NCI-H187 (cell line): ENCODE measurements around the gene PGAP2.
"Not testable (repeated sequence)": the region's sequence is repeated elsewhere in the genome, so short reads cannot be mapped to it uniquely, and the experiment has no call there.

Experiments
- DNase-seq, 2 experiments: peaks; one replicate each; lab custom pipeline; 2025; lab: John Stamatoyannopoulos, UW

Gene PGAP2

DNA sequence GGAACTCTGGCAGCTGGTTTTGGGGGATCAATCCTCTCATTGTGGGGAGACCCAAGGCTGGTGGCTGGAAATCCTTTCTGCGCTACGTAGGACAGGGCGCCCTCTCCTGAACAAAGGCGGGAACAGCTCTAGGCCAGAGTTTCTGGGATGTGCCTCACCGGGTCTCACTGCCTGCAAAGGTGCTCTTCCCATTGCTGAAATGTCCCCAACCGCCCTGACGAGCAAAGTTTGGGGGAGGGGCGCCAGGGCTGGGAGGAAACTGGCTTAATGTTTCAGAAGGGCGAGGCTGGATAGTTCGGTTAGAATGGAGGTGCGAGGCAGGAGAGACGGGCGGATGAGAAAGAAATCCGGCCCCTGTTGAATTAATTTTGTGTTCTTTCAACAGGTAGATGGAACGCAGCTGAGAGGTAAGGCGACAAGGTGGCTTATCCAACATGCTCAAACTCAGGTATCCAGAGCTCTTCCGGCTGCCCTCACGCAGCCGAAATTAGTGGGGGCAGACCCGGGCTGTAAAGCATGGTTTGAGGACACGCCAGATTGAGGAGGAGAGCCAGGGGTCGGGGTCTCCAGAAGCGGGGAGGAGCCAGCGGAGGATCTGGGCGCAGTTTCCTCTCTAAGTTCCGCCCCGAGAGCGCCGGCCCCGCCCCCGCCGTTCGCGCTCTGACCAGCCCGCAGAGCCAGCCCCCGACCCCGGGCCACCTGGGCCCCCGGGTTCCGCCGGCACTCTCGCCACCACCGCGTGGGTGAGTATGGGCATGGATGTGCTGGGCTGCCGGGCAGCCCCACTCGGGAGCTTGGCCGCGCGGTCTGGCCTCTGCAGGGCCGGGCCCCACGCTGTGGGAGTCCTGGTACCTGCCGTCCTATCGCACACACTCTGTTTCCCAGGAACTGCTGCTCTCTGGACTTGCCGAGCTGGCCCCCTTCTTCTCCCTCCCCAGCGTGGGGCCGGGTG, at the start of gene PGAP2:
Gene PGAP2, plus strand, starts transcription at position 652 of the 952 bp plus-strand sequence. CDS start 2,700 bp downstream, outside the sequence.
- peak; percentile 51 to 70 for DNase-seq

DNA sequence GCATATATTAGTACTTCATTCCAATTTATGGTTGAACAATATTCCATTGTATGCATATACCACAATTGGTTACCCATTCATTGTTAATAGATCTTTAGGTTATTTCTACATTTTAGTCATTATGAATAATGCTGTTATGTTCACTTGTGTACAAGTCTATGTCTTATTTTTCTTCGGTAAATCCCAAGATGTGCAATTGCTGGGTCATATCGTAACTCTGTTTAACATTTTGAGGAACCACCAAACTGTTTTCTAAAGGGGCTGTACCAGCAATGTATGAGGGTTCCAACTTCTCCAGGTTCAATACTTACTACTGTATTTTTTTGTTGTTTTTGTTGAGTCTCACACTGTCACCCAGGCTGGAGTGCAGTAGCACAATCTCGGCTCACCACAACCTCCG, 44.1 kb upstream of the PGAP2 start:
- no peak for DNase-seq

DNA sequence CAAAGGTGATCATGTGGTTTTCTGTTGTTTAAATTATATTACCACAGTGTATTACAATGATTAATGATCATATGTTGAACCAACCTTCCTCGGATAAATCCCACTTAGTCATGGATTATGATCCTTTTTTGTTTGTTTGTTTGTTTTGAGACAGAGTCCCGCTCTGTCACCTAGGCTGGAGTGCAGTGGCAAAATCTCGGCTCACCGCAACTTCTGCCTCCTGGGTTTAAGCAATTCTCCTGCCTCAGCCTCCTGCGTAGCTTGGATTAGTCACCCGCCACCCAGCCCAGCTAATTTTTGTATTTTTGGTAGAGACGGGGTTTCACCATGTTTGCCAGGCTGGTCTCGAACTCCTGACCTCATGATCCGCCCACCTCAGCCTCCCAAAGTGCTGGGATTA, 41.5 kb upstream of the PGAP2 start:
- not testable (repeated sequence) for DNase-seq

DNA sequence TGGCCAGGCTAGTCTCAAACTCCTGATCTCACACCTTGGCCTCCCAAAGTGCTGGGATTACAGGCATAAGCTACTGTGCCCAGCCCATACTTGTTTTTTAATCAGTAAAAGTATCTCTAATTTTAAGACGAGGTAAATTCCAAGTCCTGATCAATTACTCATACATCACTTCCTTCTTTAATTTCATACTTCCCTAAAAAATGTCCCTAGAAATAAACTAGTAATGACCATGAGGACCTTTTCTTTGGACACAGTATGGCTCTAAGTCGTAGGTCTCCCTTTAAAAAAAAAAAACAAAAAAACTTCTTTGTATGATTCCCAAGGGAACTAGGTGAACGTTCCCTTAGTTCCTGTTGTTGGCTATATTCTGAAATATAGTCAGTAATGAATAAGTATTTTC, 40.8 kb upstream of the PGAP2 start:
- no peak for DNase-seq

DNA sequence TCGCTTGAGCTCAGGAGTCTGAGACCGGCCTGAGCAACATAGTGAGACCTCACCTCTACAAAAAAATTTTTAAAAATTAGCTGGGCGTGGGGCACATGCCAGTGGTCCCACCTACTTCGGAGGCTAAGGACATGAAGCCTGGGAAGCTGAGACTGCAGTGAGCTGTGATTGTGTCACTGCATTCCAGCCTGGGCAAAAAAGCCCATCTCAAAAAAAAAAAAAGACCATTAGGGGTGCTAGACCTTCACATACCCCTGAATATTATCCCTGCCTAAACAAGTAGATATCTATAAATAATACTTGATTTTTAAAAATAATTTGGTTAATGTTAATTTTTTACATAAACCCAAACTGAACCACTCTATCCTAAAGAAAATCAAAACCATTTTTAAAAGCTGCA, 35.2 kb upstream of the PGAP2 start:
- no peak for DNase-seq

DNA sequence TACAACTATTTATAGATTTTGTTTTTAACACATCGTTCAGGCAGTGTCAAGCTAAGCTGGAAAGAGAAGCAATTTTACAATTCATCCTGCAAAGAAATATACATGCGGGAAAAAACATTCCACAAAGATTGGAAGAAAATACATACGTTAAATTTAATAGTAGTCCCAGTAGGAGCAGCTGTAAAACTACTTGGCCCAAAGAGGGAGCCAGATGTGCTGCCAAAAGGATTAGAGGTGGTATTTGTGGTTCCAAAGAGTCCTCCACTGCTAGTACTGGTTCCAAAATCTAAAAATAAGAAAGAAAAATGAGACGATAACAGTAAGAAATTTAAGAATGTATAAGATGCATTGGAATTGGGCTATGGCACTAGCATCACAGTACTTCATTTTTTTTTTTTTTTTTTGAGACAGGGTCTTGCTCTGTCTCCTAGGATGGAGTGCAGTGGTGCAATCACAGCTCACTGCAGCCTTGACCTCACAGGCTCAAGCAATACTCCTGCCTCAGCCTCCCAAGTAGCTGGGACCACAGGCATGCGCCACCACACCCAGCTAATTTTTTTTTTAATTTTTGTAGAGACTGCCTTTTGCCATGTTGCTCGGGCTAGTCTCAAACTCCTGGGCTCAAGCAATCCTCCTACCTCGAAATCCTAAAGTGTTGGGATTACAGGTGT, 32.5 kb upstream of the PGAP2 start:
- no peak for DNase-seq

DNA sequence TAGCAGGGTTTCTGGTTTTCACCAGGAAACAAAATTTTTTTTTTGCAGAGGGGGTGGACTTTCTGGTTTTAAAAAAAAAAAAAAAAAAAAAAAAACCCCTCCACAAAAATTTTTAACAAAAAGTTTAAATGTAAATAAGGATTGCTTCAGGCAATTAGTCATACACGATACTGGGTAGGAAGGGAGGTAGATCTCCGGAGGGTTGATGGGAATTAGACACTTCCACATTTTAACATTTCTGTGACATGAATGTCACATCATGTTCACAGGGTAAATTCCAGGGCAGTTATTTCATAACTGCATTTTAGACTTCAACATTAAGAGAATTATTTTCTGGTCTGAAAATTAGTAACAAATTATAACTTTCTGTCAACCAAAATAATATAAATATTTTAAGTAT, 26.9 kb upstream of the PGAP2 start:
- no peak for DNase-seq

DNA sequence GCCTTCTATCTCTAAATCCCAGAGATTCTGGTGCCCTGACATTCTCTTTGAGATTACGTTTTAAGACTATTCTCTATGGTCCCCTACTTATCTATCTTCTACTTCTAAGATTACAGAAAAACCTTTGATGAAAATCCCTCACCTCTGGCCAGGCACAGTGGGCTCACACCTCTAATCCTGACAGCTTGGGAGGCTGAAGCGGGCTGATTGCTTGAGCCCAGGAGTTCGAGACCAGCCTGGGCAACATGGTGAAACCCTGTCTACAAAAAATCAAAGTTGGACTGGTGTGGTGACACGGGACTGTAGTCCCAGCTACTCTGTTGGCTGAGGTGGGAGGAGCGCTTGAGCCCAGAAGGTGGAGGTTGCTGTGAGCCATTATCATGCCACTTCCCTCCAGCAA, 25.4 kb upstream of the PGAP2 start:
- DNase-seq, result no peak

DNA sequence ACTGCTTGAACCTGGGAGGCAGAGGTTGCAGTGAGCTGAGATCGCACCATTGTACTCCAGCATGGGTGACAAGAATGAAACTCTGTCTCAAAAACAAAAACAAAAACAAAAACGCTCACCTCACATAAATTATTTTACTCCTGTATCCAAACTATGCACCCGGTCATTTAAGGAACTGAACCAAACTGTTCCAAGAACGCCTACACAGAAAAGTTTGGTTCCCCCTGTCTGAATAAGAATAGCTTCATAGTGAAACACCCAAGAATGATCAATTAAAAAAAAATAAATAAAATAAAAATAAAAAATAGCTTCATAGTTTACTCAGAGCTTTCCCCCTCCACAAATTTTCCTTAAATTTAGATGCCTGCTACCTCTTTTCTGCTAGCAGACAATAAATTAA, 24.7 kb upstream of the PGAP2 start:
- no peak for DNase-seq

DNA sequence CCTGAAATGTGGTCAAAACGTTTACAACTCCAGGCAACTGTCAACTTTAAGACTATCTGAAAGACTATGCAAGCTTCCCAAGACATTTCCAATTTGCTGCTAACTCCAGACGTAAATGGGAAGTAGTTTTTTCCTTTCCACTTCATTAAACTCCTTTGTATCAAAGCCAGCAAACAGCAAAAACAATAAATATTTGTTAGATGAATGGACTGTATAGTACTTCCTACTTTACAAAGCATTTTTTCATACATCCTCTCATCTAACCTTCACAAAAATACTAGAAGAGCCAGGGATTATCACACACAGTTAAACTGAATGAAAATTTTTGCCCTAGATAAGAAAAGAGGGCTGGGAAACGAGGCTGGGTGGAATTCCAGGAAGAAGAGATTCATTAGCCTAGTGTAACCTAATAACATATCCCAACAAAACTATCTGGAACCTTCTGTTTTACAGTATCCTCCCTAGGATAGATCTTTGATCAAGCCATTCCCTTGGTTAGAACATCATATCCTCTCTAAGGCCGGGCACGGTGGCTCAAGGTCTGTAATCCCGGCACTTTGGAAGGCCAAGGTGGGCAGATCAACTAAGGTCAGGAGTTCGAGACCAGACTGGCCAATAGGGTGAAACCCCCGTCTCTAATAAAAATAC, 21.5 kb upstream of the PGAP2 start:
- DNase-seq, result no peak

DNA sequence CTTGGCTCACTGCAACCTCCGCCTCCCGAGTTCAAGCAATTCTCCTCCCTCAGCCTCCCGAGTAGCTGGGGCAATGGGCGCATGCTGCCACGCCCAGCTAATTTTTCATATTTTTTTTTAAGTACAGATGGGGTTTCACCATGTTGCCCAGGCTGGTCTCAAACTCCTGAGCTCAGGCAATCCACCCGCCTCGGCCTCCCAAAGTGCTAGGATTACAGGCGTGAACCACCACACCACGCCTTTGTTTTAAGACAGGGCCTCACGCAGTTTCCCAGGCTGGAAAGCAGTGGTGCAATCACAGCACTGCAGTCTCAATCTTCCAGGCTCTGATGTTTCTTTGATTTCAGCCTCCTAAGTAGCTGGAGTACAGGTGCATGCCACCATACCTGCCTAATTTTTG, 14.0 kb upstream of the PGAP2 start:
- DNase-seq, result not testable (repeated sequence)

DNA sequence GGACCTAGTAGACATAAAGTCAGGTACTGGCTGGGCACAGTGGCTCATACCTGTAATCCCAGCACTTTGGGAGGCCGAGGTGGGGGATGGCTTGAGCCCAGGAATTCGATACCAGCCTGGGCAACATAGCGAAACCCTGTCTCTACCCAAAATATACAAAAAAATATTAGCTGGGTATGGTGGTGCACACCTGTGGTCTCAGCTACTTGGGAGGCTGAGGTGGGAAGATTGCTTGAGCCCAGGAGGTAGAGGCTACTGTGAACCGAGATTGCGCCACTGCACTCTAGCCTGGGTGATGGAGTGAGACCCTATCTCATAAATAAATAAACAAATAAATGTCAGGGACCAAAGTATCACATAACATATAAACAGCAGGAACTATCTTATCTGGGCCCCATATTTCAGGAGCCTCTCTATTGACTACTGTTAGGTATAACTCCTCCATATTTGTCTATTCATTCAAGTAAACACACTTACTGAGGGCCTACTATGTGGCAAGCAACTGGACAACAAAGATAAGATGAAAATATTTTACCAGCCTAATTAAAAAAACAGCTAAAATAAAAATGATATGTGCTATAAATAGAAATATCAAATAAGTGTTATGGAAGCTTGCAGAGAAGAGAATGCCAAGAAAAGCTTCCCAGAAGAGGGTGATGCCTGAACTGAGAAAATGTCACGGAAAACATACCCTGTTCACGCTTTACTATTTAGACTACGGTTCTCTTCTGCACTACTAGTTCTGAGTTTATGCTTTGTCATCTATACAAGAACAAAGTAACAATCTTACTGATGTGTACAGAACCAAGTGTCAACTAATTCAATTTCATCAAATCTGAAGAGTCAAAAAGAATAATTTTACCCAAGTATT, 13.0 kb upstream of the PGAP2 start:
- no peak for DNase-seq

DNA sequence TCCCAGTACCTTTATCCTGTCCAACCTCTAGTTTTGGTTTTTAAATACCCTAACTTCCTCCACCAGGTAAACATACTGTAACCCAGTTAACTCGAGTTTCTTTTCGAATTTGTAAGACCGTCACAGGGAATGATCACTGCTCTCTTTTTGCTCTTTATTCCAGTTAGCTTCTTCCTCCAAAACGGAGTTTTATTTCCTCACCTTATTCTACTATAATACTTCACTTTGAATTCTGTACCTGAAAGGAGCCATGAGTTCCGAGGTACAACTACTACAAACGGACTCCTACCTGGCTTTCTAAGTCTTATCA, 12.4 kb upstream of the PGAP2 start:
- DNase-seq, result no peak

DNA sequence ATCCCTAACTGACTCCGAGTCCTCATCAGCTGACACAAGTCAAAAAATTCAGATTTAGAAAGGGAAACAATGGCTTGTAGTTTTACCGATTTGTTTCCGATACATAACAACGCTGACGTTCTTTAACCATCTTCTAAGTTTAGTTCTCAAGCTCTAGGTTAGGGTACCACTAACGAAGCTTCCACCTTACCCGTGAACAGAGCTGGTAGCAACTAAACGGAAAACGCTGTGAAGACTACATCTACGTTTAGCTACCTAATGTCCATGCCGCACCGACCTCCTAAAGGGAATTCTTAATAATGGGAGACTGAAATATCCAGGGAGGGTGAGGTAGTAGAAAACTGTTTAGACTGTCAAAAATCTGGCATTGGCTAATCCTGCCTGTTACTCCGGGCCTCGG, 12.0 kb upstream of the PGAP2 start:
- no peak for DNase-seq

DNA sequence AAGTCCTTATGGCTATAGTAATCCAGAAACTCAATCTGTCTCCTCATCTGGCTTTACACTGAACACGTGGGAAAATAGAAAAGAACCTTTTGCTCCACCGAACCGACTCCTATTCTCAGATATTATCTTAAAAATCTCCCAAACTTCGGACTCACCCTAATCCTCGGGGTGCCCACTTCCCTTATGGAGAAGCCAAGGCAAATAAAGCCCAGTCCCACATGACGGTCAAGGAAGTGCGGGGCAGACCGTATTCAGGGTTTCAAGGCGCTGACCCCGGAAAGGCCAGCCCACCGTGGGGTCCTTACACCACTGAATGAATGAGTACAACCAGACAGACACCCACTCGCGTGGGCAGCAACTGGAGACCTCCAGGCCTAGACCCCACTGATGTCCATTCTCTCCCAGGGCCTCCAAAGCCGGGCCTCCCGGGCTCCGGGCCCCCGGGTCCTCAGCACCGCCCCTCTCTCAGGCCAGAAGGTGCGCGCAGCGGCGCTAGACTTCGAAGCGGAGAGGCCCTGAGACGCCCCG, 11.5 kb upstream of the PGAP2 start:
- no peak for DNase-seq

DNA sequence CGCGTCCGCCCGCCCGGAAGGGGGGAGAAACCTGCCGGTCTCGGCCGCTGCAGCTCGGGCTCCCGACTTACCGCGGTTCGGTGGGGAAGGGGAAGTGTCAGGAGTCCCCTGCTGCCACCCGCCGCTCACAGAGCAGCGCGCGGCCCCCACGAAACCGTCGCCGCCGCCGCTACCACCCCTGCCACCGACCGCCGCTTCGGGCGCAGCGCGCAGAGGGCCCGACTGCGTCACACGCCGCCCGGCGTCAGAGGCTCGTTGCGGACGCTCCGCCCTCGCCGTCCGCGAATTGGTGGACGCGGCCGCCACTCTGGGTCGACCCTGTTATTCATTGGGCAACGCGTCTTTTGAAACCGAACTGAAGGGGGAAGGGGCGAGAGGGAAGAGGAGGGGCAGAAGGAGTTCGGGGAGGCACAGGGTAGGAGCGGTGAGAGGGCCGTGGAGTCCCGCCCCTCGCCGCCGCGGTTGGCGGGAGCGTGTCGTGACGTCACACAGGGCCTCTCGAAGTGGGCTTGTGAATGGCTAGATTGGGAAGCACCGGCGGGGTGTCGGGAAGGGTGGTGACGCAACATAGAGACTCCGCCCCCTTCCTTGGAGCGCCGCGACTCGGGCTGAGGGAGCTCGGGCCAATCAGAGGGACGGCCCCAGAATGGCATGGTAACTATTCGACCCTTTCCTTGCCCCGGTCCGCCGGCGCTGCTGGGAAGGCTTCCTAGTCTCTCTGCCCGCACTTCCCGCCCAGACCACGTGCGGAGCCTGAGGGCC, 10.8 kb upstream of the PGAP2 start, which contains the start of gene NUP98:
Gene NUP98, minus strand, starts transcription at position 226 of the 762 bp plus-strand sequence. CDS start 15,437 bp downstream, outside the sequence.
- DNase-seq, result peak; percentile 99

DNA sequence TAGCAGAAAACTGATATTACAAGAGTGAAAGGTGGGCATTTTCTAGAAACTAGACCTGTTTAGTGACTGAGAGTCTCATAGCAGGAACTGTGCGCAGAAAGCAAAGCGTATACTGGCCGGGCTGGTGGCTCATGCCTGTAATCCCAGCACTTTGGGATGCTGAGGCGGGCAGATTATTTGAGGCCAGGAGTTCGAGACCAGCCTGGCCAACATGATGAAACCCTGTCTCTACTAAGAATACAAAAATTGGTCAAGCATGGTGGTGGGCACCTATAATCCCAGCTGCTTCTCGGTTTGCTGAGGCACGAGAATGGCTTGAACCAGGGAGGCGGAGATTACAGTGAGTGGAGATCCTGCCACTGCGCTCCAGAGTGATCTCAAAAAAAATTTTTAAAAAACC, 9.2 kb upstream of the PGAP2 start:
- no peak for DNase-seq

DNA sequence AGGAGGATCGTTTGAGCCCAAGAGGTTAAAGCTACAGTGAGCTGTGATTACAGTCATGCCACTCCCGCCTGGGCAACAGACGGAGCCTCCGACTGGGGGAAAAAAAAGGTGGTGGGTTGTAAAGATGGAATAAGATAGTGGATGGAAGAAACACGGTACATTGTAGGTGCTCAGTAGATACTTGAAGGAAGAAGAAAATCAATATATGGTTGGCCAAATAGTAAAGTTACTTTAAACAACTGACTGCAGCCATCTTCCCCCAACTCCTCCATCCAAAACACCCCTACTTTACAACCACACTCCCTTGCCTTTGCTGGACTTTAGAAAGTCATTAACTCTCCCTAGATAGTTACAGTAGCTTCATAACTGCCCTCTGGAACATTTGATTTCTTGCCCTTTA, 8.5 kb upstream of the PGAP2 start:
- no peak for DNase-seq

DNA sequence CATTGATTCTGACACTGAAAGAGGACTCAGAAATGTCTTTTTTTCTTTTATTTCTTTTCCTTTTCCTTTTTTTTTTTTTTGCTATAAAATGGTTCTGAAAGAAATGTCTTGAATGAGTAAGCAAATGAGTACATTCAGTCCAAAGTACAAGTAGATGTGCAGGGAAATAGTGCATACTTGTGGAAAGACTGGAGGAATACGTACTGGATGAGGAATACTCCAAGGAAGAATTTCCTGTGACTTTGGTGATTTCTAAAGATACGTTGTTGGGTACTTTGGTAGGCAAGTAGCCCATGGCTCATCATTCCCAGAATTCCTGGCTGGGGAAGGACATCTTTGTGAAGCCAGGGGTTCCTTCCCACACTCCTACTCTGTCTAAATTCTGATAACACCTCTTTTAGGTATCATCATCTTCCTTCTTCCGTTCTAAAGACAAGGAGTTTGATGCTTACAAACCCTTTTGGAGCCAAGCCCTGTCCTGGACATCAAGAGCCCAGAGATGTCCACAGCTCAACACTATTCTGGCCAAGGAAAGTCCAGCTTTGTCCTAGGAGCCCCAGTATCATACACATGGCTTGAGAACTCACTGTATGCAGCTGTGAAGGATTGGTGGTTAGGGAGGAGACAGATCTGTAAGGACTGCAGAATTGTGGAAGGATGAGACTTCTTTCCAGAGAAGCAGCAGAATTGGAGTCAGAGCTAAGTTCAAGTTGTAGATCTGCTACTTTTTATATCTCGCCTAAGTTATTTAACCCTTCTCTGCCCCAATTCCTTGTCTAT, 6.2 kb upstream of the PGAP2 start:
- DNase-seq, result no peak
